WTC11 (cell line): Measurements from ENCODE around the gene CEP135. TPM values are rescaled to one million over a fixed set of nuclear protein-coding genes. Genes with fewer than 3 reads are reported as not detected.
"Not testable (repeated sequence)": the region's sequence is repeated elsewhere in the genome, so short reads cannot be mapped to it uniquely, and the experiment has no call there.

Source experiments
- ATAC-seq: fragments of 200-7000 bp; cut with Tn5 transposase; 2 replicates; pipeline ENCODE4 v1.10.0; 2021; ENCODE audit warnings: mild to moderate bottlenecking, moderate library complexity
- CTCF ChIA-PET: fragments of 300-600 bp; sonication (Branson Sonifier 250); formaldehyde crosslinking; loops from one replicate; lab custom pipeline; 2021; ENCODE audit warnings: antibody characterized with exemption; lab: Charles Lee
- POLR2A ChIA-PET: fragments of 350-600 bp; sonication (Branson Sonifier 250); formaldehyde crosslinking; loops from one replicate; lab custom pipeline; 2021; ENCODE audit warnings: antibody characterized with exemption; lab: Charles Lee
- DNase-seq: peaks from one replicate; pipeline ENCODE4 v3.0.0; 2021; ENCODE audit warnings: low spot score
- H3K27ac Mint-ChIP-seq: 2 replicates; pipeline ENCODE4 v1.8.0; 2021; ENCODE audit warnings: mixed read lengths
- H3K27me3 Mint-ChIP-seq: 2 replicates; pipeline ENCODE4 v1.8.0; 2021; ENCODE audit warnings: low read depth, mild to moderate bottlenecking, moderate library complexity, mixed read lengths
- H3K36me3 Mint-ChIP-seq: 2 replicates; pipeline ENCODE4 v1.8.0; 2021; ENCODE audit warnings: mixed read lengths
- H3K4me1 Mint-ChIP-seq: 2 replicates; pipeline ENCODE4 v1.8.0; 2022; ENCODE audit warnings: mixed read lengths
- H3K4me3 Mint-ChIP-seq: 2 replicates; pipeline ENCODE4 v1.8.0; 2021; ENCODE audit warnings: mild to moderate bottlenecking, moderate library complexity, mixed read lengths
- H3K9me3 Mint-ChIP-seq: 2 replicates; pipeline ENCODE4 v1.8.0; 2021; ENCODE audit warnings: mixed read lengths
- ATF1 ChIP-seq: sonication (generic); formaldehyde crosslinking; IDR thresholded peaks from 2 replicates; pipeline ENCODE4 v1.8.1; 2023; ENCODE audit warnings: mild to moderate bottlenecking, moderate library complexity, missing genetic modification reagents
- ATF2 ChIP-seq: sonication (generic); formaldehyde crosslinking; IDR thresholded peaks from 2 replicates; pipeline ENCODE4 v1.8.1; 2022; ENCODE audit warnings: low read depth, missing genetic modification reagents, borderline replicate concordance
- CTCF ChIP-seq: fragments of 200-600 bp; IDR thresholded peaks from 2 replicates; pipeline ENCODE4 v1.8.0; 2022; ENCODE audit warnings: antibody characterized with exemption
- EMX1 ChIP-seq: fragments of 250-450 bp; sonication (Bioruptor Pico); IDR thresholded peaks from 2 replicates; pipeline ENCODE4 v1.8.0; 2021; ENCODE audit warnings: mild to moderate bottlenecking
- FOXJ3 ChIP-seq: sonication (generic); formaldehyde crosslinking; IDR thresholded peaks from 2 replicates; pipeline ENCODE4 v1.9.0; 2021; ENCODE audit warnings: missing genetic modification reagents, mild to moderate bottlenecking, borderline replicate concordance
- FOXP4 ChIP-seq: sonication (generic); formaldehyde crosslinking; IDR thresholded peaks from 2 replicates; pipeline ENCODE4 v1.8.0; 2022; ENCODE audit warnings: mild to moderate bottlenecking, missing genetic modification reagents
- HMGXB4 ChIP-seq: sonication (generic); formaldehyde crosslinking; IDR thresholded peaks from 2 replicates; pipeline ENCODE4 v1.8.1; 2023; ENCODE audit warnings: mild to moderate bottlenecking, moderate library complexity, missing genetic modification reagents
- JAZF1 ChIP-seq: fragments of 250-450 bp; sonication (Bioruptor Pico); IDR thresholded peaks from 2 replicates; pipeline ENCODE4 v1.9.0; 2021; ENCODE audit warnings: moderate library complexity, mild to moderate bottlenecking, inconsistent platforms
- PREB ChIP-seq: sonication (generic); formaldehyde crosslinking; IDR thresholded peaks from 2 replicates; pipeline ENCODE4 v1.8.1; 2022; ENCODE audit warnings: mild to moderate bottlenecking, missing genetic modification reagents, moderate library complexity, borderline replicate concordance
- ZNF121 ChIP-seq: sonication (generic); formaldehyde crosslinking; IDR thresholded peaks from 2 replicates; pipeline ENCODE4 v1.8.0; 2023; ENCODE audit warnings: missing genetic modification reagents
- ZNF219 ChIP-seq: sonication (generic); formaldehyde crosslinking; IDR thresholded peaks from 2 replicates; pipeline ENCODE4 v1.8.0; 2023; ENCODE audit warnings: missing genetic modification reagents, mild to moderate bottlenecking, borderline replicate concordance
- ZNF317 ChIP-seq: sonication (generic); formaldehyde crosslinking; IDR thresholded peaks from 2 replicates; pipeline ENCODE4 v1.8.1; 2023; ENCODE audit warnings: low read depth, mild to moderate bottlenecking, moderate library complexity, missing genetic modification reagents, borderline replicate concordance
- ZNF423 ChIP-seq: fragments of 250-450 bp; sonication (Bioruptor Pico); IDR thresholded peaks from 2 replicates; pipeline ENCODE4 v2.1.2; 2022; ENCODE audit warnings: mild to moderate bottlenecking, moderate library complexity
- ZSCAN18 ChIP-seq: fragments of 250-450 bp; sonication (Bioruptor Pico); IDR thresholded peaks from 2 replicates; pipeline ENCODE4 v2.1.2; 2022; ENCODE audit warnings: mild to moderate bottlenecking, moderate library complexity
- total RNA-seq: library from RNA; stranded (reverse); gene quantifications from 3 replicates; pipeline ENCODE4 v1.2.3, GENCODE V29; 2021

CEP135 gene
- total RNA-seq, 1 experiment from 2014 or later, result 13.6 TPM

- TF ChIP-seq ZSCAN18 (CRISPR knock-in tag) (no peak), ZNF219 (CRISPR knock-in tag) (no peak), ZNF317 (CRISPR knock-in tag) (no peak), CTCF (no peak), ATF2 (CRISPR knock-in tag) (no peak), ZNF423 (CRISPR knock-in tag) (no peak), EMX1 (CRISPR knock-in tag) (no peak), FOXJ3 (CRISPR knock-in tag) (no peak)
- TF ChIP-seq, all 79 proteins: peak for 0
Observed at GRCh38 chr4:55964046-55964445, 15.3 kb downstream of the CEP135 start (continued).

- Mint-ChIP-seq H3K4me1 (no peaks in the 10 kb centered on the region), H3K4me3 (no peak overlapping the region), H3K27ac (no peak overlapping the region), H3K27me3 (no peaks in the 10 kb centered on the region), H3K36me3 (peaks cover 13% of the 10 kb centered on the region), H3K9me3 (no peaks in the 10 kb centered on the region)
- TF ChIP-seq PREB (no peak), ATF1 (CRISPR knock-in tag) (no peak), JAZF1 (CRISPR knock-in tag) (no peak), FOXP4 (no peak), HMGXB4 (no peak)
- POLR2A ChIA-PET, result interaction anchor here (0.9 kb wide), 1 partner anchor 33 kb away, joined by 3 read pairs; no protein-coding TSS in a partner anchor
- CTCF ChIA-PET, result interaction anchor here (2.6 kb wide), 1 partner anchor 17 kb away, joined by 10 read pairs; the partner anchor contains the start of gene CEP135
- DNase-seq (no peak), ATAC-seq (no peak)
Observed at GRCh38 chr4:55965585-55965984, 16.8 kb downstream of the CEP135 start.

- CTCF ChIA-PET, result interaction anchor here (2.6 kb wide), 1 partner anchor 18 kb away, joined by 10 read pairs; the partner anchor contains the start of gene CEP135
- DNase-seq, H3K27ac Mint-ChIP-seq, H3K4me1 Mint-ChIP-seq, ATAC-seq, H3K27me3 Mint-ChIP-seq, H3K9me3 Mint-ChIP-seq, H3K4me3 Mint-ChIP-seq: not testable (repeated sequence)
- H3K36me3 Mint-ChIP-seq, result peaks cover 12% of the 10 kb centered on the region
- TF ChIP-seq ZNF121 (CRISPR knock-in tag), result peak; percentile 63; the same call in 1 of the 2 replicates
- POLR2A ChIA-PET, result interaction anchor here (0.9 kb wide), 1 partner anchor 33 kb away, joined by 3 read pairs; no protein-coding TSS in a partner anchor
Observed at GRCh38 chr4:55966324-55966723, 17.6 kb downstream of the CEP135 start.
